K562 (cell line): Measurements from ENCODE around the gene IL1RL1. TPM values are rescaled to one million over a fixed set of nuclear protein-coding genes. Genes with fewer than 3 reads are reported as not detected.
A peak's percentile ranks its signal among the peaks of the same experiment; 100 is the strongest.

ENCODE experiments used
- ATAC-seq: fragments of 200-7000 bp; cut with Tn5 transposase; 3 replicates; pipeline ENCODE4 v1.9.1; 2020; ENCODE audit warnings: moderate library complexity
- BruUV-seq: library from RNA; stranded (reverse); fragments of 400-500 nt; replicated peaks from 2 replicates; lab custom pipeline; 2021; lab: Mats Ljungman, UMichigan
- CTCF ChIA-PET: fragments of 300-600 bp; formaldehyde crosslinking; extraction: SDS; loops from one replicate; lab custom pipeline; 2021; ENCODE audit warnings: low intra/inter-chr PET ratio; lab: Yijun Ruan, JAX
- POLR2A ChIA-PET: fragments of 300-600, 350-650 bp; sonication (Branson Sonifier 250); formaldehyde crosslinking; extraction: SDS; loops from one replicate; lab custom pipeline; 2021; ENCODE audit warnings: antibody characterized with exemption, inconsistent platforms; lab: Yijun Ruan, JAX
- DNase-seq, 4 experiments: peaks; one replicate each; pipeline versions ENCODE4 v3.0.0 to v3.0.0-alpha.2; 2011 to 2018; ENCODE audit warnings: low spot score in 3 of 4, mixed read lengths in 3 of 4; ENCODE audit errors: extremely low read depth in 1 of 4
- FAIRE-seq: peaks from 2 replicates; lab custom pipeline; 2011; peaks lifted over from hg19 to GRCh38; lab: Jason Lieb, UNC
- H2AFZ ChIP-seq: 2 replicates; pipeline ENCODE4 v1.6.0; 2011; ENCODE audit warnings: low read depth, low read length, control low read depth, inconsistent platforms
- H3K27ac ChIP-seq: fragments of 200-600 bp; 3 replicates; pipeline ENCODE4 v1.8.0; 2011; ENCODE audit warnings: low read depth, mild to moderate bottlenecking, control low read depth, inconsistent platforms, low read length, moderate library complexity, mixed read lengths; ENCODE audit errors: extremely low read depth
- H3K27me3 ChIP-seq, 2 experiments: fragments of 300-600 bp in 1 of 2; 2 replicates in 1 of 2; 3 replicates in 1 of 2; pipeline versions ENCODE4 v1.6.0 to v1.8.0; 2011; ENCODE audit warnings: inconsistent platforms in 2 of 2, low read length in 2 of 2, mild to moderate bottlenecking in 1 of 2, mixed read lengths in 1 of 2, moderate library complexity in 1 of 2; ENCODE audit not compliant: control insufficient read depth in 2 of 2, insufficient read depth in 2 of 2
- H3K36me3 ChIP-seq: fragments of 300-600 bp; 3 replicates; pipeline ENCODE4 v1.8.0; 2011; ENCODE audit warnings: mild to moderate bottlenecking, low read length, inconsistent platforms; ENCODE audit not compliant: control insufficient read depth, insufficient read depth
- H3K4me1 ChIP-seq, 2 experiments: fragments of 200-600 bp in 1 of 2; replicated peaks in 1 of 2; 2 replicates in 1 of 2; 3 replicates in 1 of 2; pipeline versions ENCODE4 v1.5.1 to v1.8.0; 2011; ENCODE audit warnings: inconsistent platforms in 2 of 2, low read length in 2 of 2, mild to moderate bottlenecking in 1 of 2, mixed read lengths in 1 of 2, moderate library complexity in 1 of 2; ENCODE audit not compliant: control insufficient read depth in 2 of 2, insufficient read depth in 2 of 2
- H3K4me2 ChIP-seq: 2 replicates; pipeline ENCODE4 v1.6.1; 2011; ENCODE audit warnings: low read length, control low read depth, inconsistent platforms, mixed read lengths; ENCODE audit not compliant: insufficient read depth
- H3K4me3 ChIP-seq: fragments of 200-600 bp; sonication (generic), shearing (Covaris generic); 2 replicates; pipeline ENCODE4 v1.5.1; 2016; ENCODE audit warnings: control low read depth, inconsistent platforms
- H3K79me2 ChIP-seq: fragments of 200-600 bp; 3 replicates; pipeline ENCODE4 v1.8.0; 2011; ENCODE audit warnings: low read length, inconsistent platforms; ENCODE audit not compliant: control insufficient read depth, insufficient read depth
- H3K9ac ChIP-seq, 2 experiments: 2 replicates each; pipeline versions ENCODE4 v1.6.0 to v1.6.1; 2011; ENCODE audit warnings: low read depth in 2 of 2, low read length in 2 of 2, control low read depth in 1 of 2, inconsistent platforms in 1 of 2, mild to moderate bottlenecking in 1 of 2, mixed read lengths in 1 of 2; ENCODE audit not compliant: insufficient read depth in 1 of 2
- H3K9me1 ChIP-seq: one replicate; pipeline ENCODE4 v1.6.0; 2011; ENCODE audit warnings: inconsistent platforms, mild to moderate bottlenecking, low read length, moderate library complexity; ENCODE audit not compliant: control insufficient read depth, insufficient read depth
- H3K9me3 ChIP-seq: replicated peaks from 2 replicates; pipeline ENCODE4 v1.5.1; 2011; ENCODE audit warnings: low read depth, low read length, inconsistent platforms; ENCODE audit not compliant: control insufficient read depth, insufficient read depth
- H4K20me1 ChIP-seq: replicated peaks from 2 replicates; pipeline ENCODE4 v1.6.1; 2011; ENCODE audit warnings: low read length, inconsistent platforms, mixed read lengths; ENCODE audit not compliant: control insufficient read depth, insufficient read depth
- C11orf30 ChIP-seq: fragments of 450-650 bp; IDR thresholded peaks from 2 replicates; pipeline ENCODE4 v1.6.1; 2016; ENCODE audit warnings: low read depth, mild to moderate bottlenecking
- CBFB ChIP-seq: sonication (generic); formaldehyde crosslinking; IDR thresholded peaks from 2 replicates; pipeline ENCODE4 v1.4.0; 2020; ENCODE audit warnings: mild to moderate bottlenecking, missing genetic modification reagents
- CBX3 ChIP-seq, 2 experiments: IDR thresholded peaks; 1 replicate in 1 of 2; 2 replicates in 1 of 2; pipeline ENCODE4 v1.6.1; 2012; ENCODE audit warnings: inconsistent platforms in 2 of 2, low read length in 2 of 2, borderline replicate concordance in 1 of 2, control low read depth in 1 of 2
- CEBPB ChIP-seq: fragments of 450-650 bp; IDR thresholded peaks from 2 replicates; pipeline ENCODE4 v1.6.1; 2016; ENCODE audit warnings: missing genetic modification characterization, missing compliant biosample characterization
- CEBPG ChIP-seq, 3 experiments: fragments of 200-800 bp in 1 of 3; sonication (Bioruptor generic) in 1 of 3; sonication (generic) in 1 of 3; formaldehyde crosslinking in 1 of 3; IDR thresholded peaks in 2 of 3; conservative IDR thresholded peaks in 1 of 3; 2 replicates each; pipeline versions ENCODE4 v1.6.1 to v1.8.0; 2016 to 2022; ENCODE audit warnings: missing compliant biosample characterization in 2 of 3, missing genetic modification characterization in 2 of 3, mild to moderate bottlenecking in 1 of 3, missing genetic modification reagents in 1 of 3
- DPF2 ChIP-seq: fragments of 450-650 bp; IDR thresholded peaks from 2 replicates; pipeline ENCODE4 v1.6.1; 2016
- EGR1 ChIP-seq: fragments of 450-650 bp; conservative IDR thresholded peaks from 2 replicates; pipeline ENCODE4 v1.6.1; 2017; ENCODE audit warnings: mild to moderate bottlenecking
- ERF ChIP-seq: fragments of 450-650 bp; formaldehyde crosslinking; IDR thresholded peaks from 2 replicates; pipeline ENCODE4 v1.4.0; 2020; ENCODE audit warnings: mild to moderate bottlenecking, mixed read lengths
- GTF2B ChIP-seq: IDR thresholded peaks from 2 replicates; pipeline ENCODE4 v1.6.1; 2011; ENCODE audit not compliant: insufficient read length; ENCODE audit errors: extremely low read depth
- HIVEP1 ChIP-seq: fragments of 250-450 bp; sonication (Bioruptor Pico); IDR thresholded peaks from 2 replicates; pipeline ENCODE4 v1.4.0; 2020; ENCODE audit warnings: mild to moderate bottlenecking
- HNRNPK ChIP-seq: fragments of 200-400 bp; formaldehyde crosslinking; IDR thresholded peaks from one replicate; pipeline ENCODE4 v1.6.1; 2018; ENCODE audit warnings: mild to moderate bottlenecking, low read depth, low read length; ENCODE audit not compliant: poor library complexity, severe bottlenecking
- HOXB6 ChIP-seq: fragments of 250-450 bp; sonication (Bioruptor Pico); IDR thresholded peaks from 2 replicates; pipeline ENCODE4 v1.5.1; 2022; ENCODE audit warnings: mild to moderate bottlenecking, borderline replicate concordance
- NUFIP1 ChIP-seq: fragments of 450-650 bp; IDR thresholded peaks from 2 replicates; pipeline ENCODE4 v1.6.1; 2018; ENCODE audit not compliant: partially characterized antibody
- POLR2AphosphoS2 ChIP-seq: IDR thresholded peaks from 2 replicates; pipeline ENCODE4 v1.6.1; 2012; ENCODE audit warnings: low read length, improper control_type of control experiment
- TCF7L2 ChIP-seq: fragments of 150-350 bp; IDR thresholded peaks from 2 replicates; pipeline ENCODE4 v1.6.1; 2016; ENCODE audit warnings: low read depth, mild to moderate bottlenecking, low read length, moderate library complexity
- ZFP36 ChIP-seq: fragments of 150-350 bp; IDR thresholded peaks from 2 replicates; pipeline ENCODE4 v1.6.1; 2018; ENCODE audit warnings: low read length, low read depth; ENCODE audit not compliant: partially characterized antibody
- ZNF780A ChIP-seq: fragments of 250-450 bp; sonication (Bioruptor Pico); IDR thresholded peaks from 2 replicates; pipeline ENCODE4 v1.5.0; 2021; ENCODE audit warnings: mild to moderate bottlenecking
- ZSCAN29 ChIP-seq: fragments of 450-650 bp; IDR thresholded peaks from 2 replicates; pipeline ENCODE4 v1.6.1; 2017
- WGBS: fragments of 100-300 bp; shearing (Covaris generic); methylation state at CpG from one replicate; pipeline ENCODE4 v1.1.6; 2016; ENCODE audit warnings: low coverage, mixed read lengths; ENCODE audit not compliant: insufficient coverage; ENCODE audit errors: missing lambda C conversion rate; 5-methylcytosine and 5-hydroxymethylcytosine counted together
- in situ Hi-C: fragments of 300-500 bp; cut with MboI; formaldehyde crosslinking; loops from 4 replicates; pipeline ENCODE4 v1.15.0; 2018; ENCODE audit warnings: inconsistent platforms, mixed read lengths
- intact Hi-C: fragments of 100-400 bp; cut with micrococcal nuclease; formaldehyde crosslinking; loops from 2 replicates; pipeline ENCODE4 v1.14.2; 2022
- polyA plus RNA-seq, 8 experiments: library from polyadenylated mRNA; depleted of rRNA in 4 of 8; stranded (reverse) in 5 of 8; unstranded in 3 of 8; fragments of >200 nt; fragmentation: Nextera tagmentation in 2 of 8; fragmentation: Illumina TruSeq in 1 of 8; extraction: Ambion mirVana in 2 of 8; extraction: Trizol in 1 of 8; gene quantifications; 2 replicates each; pipeline versions ENCODE4 v1.2.1 to v1.2.3, GENCODE V29; 2011 to 2014; ENCODE audit warnings: inconsistent platforms in 1 of 8, missing spikeins in 1 of 8
- total RNA-seq, 7 experiments: library from RNA; depleted of rRNA in 6 of 7; stranded (reverse); fragments of >200 nt in 6 of 7; fragmentation: Illumina TruSeq in 2 of 7; extraction: Trizol in 2 of 7; gene quantifications; 2 replicates each; pipeline versions ENCODE4 v1.2.1 to v1.2.3, GENCODE V29; 2011 to 2021; ENCODE audit warnings: low replicate concordance in 1 of 7

IL1RL1 gene
- total and polyA plus RNA-seq, 9 of the 15 experiments (the other 6 are each of a cell fraction or from before 2014, with no cell fraction given) = 0.06 to 3.3 (median 0.59) TPM

- no peak for TF ChIP-seq ZNF780A (CRISPR knock-in tag)
- no peak for TF ChIP-seq TCF7L2
- TF ChIP-seq CBFB (CRISPR knock-in tag) = no peak
- no peak for TF ChIP-seq ZFP36
- no peak for TF ChIP-seq CEBPG (CRISPR knock-in tag; IDR thresholded peaks at IDR 0.05)
- peak; percentile 66 to 67 for TF ChIP-seq CEBPG (tag; conservative IDR thresholded peaks at IDR 0.05 in 1 of 2, IDR thresholded peaks at IDR 0.05 in 1 of 2)
- no peak for TF ChIP-seq CBX3 (IDR thresholded peaks at IDR 0.05; ENCODE audit: borderline replicate concordance in 1 of 2, low read length in 2 of 2)
- TF ChIP-seq CEBPB (tag) = peak; percentile 20; the same call in 1 of the 2 replicates
- TF ChIP-seq EGR1 = no peak
- TF ChIP-seq C11orf30 = no peak
- no peak for TF ChIP-seq ZSCAN29
- TF ChIP-seq DPF2 = no peak
Measured at GRCh38 chr2:102266204-102266603, 45.2 kb upstream of the IL1RL1 start (continued).

GRCh38 chr2:102267774-102268173 is 43.6 kb upstream of the IL1RL1 start:
- Histone ChIP-seq H3K79me2 (no peaks in the 10 kb centered on the region), H3K4me2 (no peak overlapping the region), H3K4me3 (no peak overlapping the region), H3K9ac (no peak overlapping the region), H3K27me3 (peaks cover 0 to 25% of the 10 kb centered on the region in 2 experiments; a peak in 3 of 5 replicates), H4K20me1 (no peaks in the 10 kb centered on the region), H3K36me3 (no peaks in the 10 kb centered on the region), H3K9me1 (no peaks in the 10 kb centered on the region), H2AFZ (no peak overlapping the region), H3K4me1 (no peaks in the 10 kb centered on the region; a peak in 1 of 5 replicates), H3K9me3 (no peaks in the 10 kb centered on the region), H3K27ac (no peak overlapping the region)
- ATAC-seq (no peak), DNase-seq (no peak), FAIRE-seq (no peak)
- 4% methylated on average over 6 of the region's 6 CpGs for WGBS
- TF ChIP-seq NUFIP1 = no peak
- no peak for TF ChIP-seq HNRNPK
- no peak for TF ChIP-seq POLR2AphosphoS2
- TF ChIP-seq HOXB6 (CRISPR knock-in tag) = no peak
- TF ChIP-seq HIVEP1 (CRISPR knock-in tag) = no peak
- TF ChIP-seq ERF = no peak
- TF ChIP-seq GTF2B = no peak
- intact Hi-C loops = no loop called here
- in situ Hi-C loops = no loop called here
- CTCF ChIA-PET = no interaction called here
- no TSS peak for BruUV-seq
- POLR2A ChIA-PET = interaction anchor here (0.6 kb wide), 1 partner anchor 107 kb away, joined by 3 read pairs; no protein-coding TSS in a partner anchor
